HepG2 (cell line): ENCODE results near the gene VPS54. TPM values are rescaled to one million over a fixed set of nuclear protein-coding genes. Genes with fewer than 3 reads are reported as not detected.

Experiments used
- ADNP ChIP-seq: sonication (generic); formaldehyde crosslinking; IDR thresholded peaks from 2 replicates; pipeline ENCODE4 v1.4.0; 2020; ENCODE audit warnings: missing genetic modification reagents
- AHR ChIP-seq: IDR thresholded peaks from 2 replicates; pipeline ENCODE4 v1.6.1; 2018; ENCODE audit warnings: missing genetic modification reagents, missing compliant biosample characterization
- CEBPG ChIP-seq: IDR thresholded peaks from 2 replicates; pipeline ENCODE4 v1.6.1; 2016
- EEA1 ChIP-seq: sonication (generic); formaldehyde crosslinking; IDR thresholded peaks from 2 replicates; pipeline ENCODE4 v1.5.1; 2020; ENCODE audit warnings: mild to moderate bottlenecking, missing genetic modification reagents, borderline replicate concordance
- FOXM1 ChIP-seq: sonication (generic); formaldehyde crosslinking; IDR thresholded peaks from 2 replicates; pipeline ENCODE4 v1.5.0; 2020; ENCODE audit warnings: missing genetic modification reagents
- IKZF4 ChIP-seq: sonication (generic); formaldehyde crosslinking; IDR thresholded peaks from 2 replicates; pipeline ENCODE4 v1.5.1; 2020; ENCODE audit warnings: borderline replicate concordance, mild to moderate bottlenecking, low read depth, missing genetic modification reagents; ENCODE audit errors: not compliant biosample characterization
- JUNB ChIP-seq: sonication (generic); formaldehyde crosslinking; IDR thresholded peaks from 2 replicates; pipeline ENCODE4 v1.8.0; 2022; ENCODE audit warnings: missing genetic modification reagents, mild to moderate bottlenecking, borderline replicate concordance
- KDM5B ChIP-seq: sonication (generic); formaldehyde crosslinking; IDR thresholded peaks from 2 replicates; pipeline ENCODE4 v1.4.0; 2020; ENCODE audit warnings: missing genetic modification reagents, mild to moderate bottlenecking, borderline replicate concordance
- MAX ChIP-seq: IDR thresholded peaks from 2 replicates; pipeline ENCODE4 v1.6.1; 2012; ENCODE audit warnings: inconsistent platforms
- MIXL1 ChIP-seq: IDR thresholded peaks from 2 replicates; pipeline ENCODE4 v1.6.1; 2016
- PHB2 ChIP-seq: fragments of 450-650 bp; IDR thresholded peaks from 2 replicates; pipeline ENCODE4 v1.6.1; 2018; ENCODE audit not compliant: partially characterized antibody
- SP1 ChIP-seq, 2 experiments: fragments of 450-650 bp in 1 of 2; sonication (generic) in 1 of 2; formaldehyde crosslinking in 1 of 2; IDR thresholded peaks; 2 replicates each; pipeline versions ENCODE4 v1.4.0 to v1.6.1; 2016 to 2020; ENCODE audit warnings: missing genetic modification reagents in 1 of 2
- ZBTB20 ChIP-seq: sonication (generic); formaldehyde crosslinking; IDR thresholded peaks from 2 replicates; pipeline ENCODE4 v1.8.1; 2023; ENCODE audit warnings: missing genetic modification reagents, low read depth, mild to moderate bottlenecking, borderline replicate concordance
- ZBTB25 ChIP-seq: IDR thresholded peaks from 2 replicates; pipeline ENCODE4 v1.6.1; 2018; ENCODE audit warnings: missing genetic modification reagents
- ZNF572 ChIP-seq: sonication (generic); formaldehyde crosslinking; IDR thresholded peaks from 2 replicates; pipeline ENCODE4 v1.5.1; 2020; ENCODE audit warnings: mild to moderate bottlenecking, missing genetic modification reagents
- ZNF75D ChIP-seq: sonication (generic); formaldehyde crosslinking; IDR thresholded peaks from 2 replicates; pipeline ENCODE4 v1.8.1; 2023; ENCODE audit warnings: missing genetic modification reagents, mild to moderate bottlenecking, borderline replicate concordance
- polyA plus RNA-seq, 8 experiments: library from polyadenylated mRNA; depleted of rRNA in 3 of 8; stranded (reverse) in 7 of 8; unstranded in 1 of 8; fragments of >200 nt; fragmentation: Illumina TruSeq in 4 of 8; extraction: Trizol in 4 of 8; gene quantifications; 2 replicates each; pipeline versions ENCODE4 v1.2.1 to v1.2.3, GENCODE V29; 2011 to 2016; ENCODE audit warnings: low read depth in 4 of 8, missing spikeins in 1 of 8, mixed read lengths in 1 of 8; ENCODE audit not compliant: insufficient read depth in 1 of 8
- total RNA-seq, 5 experiments: library from RNA; depleted of rRNA; stranded (reverse); fragments of >200 nt; fragmentation: Illumina TruSeq; extraction: Trizol; gene quantifications; 2 replicates each; pipeline ENCODE4 v1.2.3, GENCODE V29; 2016; ENCODE audit warnings: low read depth in 1 of 5
- TF ChIP-seq, protein P1 (sequence below): sonication (generic); formaldehyde crosslinking; IDR thresholded peaks from 2 replicates; pipeline ENCODE4 v1.9.0; 2022; ENCODE audit warnings: missing genetic modification reagents, mild to moderate bottlenecking, borderline replicate concordance
- TF ChIP-seq, protein P2 (sequence below): sonication (generic); formaldehyde crosslinking; IDR thresholded peaks from 2 replicates; pipeline ENCODE4 v1.9.0; 2021; ENCODE audit warnings: missing genetic modification reagents, mild to moderate bottlenecking, borderline replicate concordance
- TF ChIP-seq, protein P3 (sequence below): IDR thresholded peaks from 2 replicates; pipeline ENCODE4 v1.6.1; 2016; ENCODE audit warnings: low read depth

The VPS54 gene
- total and polyA plus RNA-seq, 2 of the 13 experiments (the other 11 are each of a cell fraction or from before 2014, with no cell fraction given): 64.7 to 77.5 TPM

DNA sequence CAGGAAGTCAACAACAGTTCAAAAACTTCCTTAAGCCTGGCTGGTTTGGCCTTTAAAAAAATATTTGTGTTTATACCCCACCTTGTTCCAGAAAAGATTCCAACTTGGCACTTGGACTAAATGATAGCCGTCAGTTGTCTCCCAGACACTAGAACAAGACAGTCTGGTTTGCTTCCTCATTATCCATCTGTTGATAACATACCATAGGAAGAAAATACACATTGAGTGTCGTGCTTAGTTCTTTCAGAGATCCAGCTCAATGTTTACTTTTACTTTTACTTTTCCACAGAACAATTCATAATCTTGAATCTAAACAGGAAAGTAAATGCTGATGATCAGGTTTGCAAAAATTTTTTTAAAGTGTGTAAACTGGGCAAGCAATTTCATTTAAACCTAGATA lies 2.4 kb upstream of the VPS54 start (continued):
- TF ChIP-seq, protein P1, sequence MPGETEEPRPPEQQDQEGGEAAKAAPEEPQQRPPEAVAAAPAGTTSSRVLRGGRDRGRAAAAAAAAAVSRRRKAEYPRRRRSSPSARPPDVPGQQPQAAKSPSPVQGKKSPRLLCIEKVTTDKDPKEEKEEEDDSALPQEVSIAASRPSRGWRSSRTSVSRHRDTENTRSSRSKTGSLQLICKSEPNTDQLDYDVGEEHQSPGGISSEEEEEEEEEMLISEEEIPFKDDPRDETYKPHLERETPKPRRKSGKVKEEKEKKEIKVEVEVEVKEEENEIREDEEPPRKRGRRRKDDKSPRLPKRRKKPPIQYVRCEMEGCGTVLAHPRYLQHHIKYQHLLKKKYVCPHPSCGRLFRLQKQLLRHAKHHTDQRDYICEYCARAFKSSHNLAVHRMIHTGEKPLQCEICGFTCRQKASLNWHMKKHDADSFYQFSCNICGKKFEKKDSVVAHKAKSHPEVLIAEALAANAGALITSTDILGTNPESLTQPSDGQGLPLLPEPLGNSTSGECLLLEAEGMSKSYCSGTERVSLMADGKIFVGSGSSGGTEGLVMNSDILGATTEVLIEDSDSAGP (CRISPR knock-in tag): no peak
- TF ChIP-seq, protein P2, sequence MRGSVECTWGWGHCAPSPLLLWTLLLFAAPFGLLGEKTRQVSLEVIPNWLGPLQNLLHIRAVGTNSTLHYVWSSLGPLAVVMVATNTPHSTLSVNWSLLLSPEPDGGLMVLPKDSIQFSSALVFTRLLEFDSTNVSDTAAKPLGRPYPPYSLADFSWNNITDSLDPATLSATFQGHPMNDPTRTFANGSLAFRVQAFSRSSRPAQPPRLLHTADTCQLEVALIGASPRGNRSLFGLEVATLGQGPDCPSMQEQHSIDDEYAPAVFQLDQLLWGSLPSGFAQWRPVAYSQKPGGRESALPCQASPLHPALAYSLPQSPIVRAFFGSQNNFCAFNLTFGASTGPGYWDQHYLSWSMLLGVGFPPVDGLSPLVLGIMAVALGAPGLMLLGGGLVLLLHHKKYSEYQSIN (CRISPR knock-in tag): no peak
- TF ChIP-seq ZBTB20 (peak; percentile 64; the same call in 1 of the 2 replicates), PHB2 (no peak), ADNP (CRISPR knock-in tag) (no peak), IKZF4 (CRISPR knock-in tag) (no peak), ZNF572 (CRISPR knock-in tag) (no peak), FOXM1 (CRISPR knock-in tag) (no peak), ZNF75D (CRISPR knock-in tag) (no peak), ZBTB25 (CRISPR knock-in tag) (no peak), CEBPG (CRISPR knock-in tag) (no peak), SP1 (IDR thresholded peaks at IDR 0.05) (no peak), SP1 (CRISPR knock-in tag; IDR thresholded peaks at IDR 0.05) (no peak), KDM5B (CRISPR knock-in tag) (no peak), AHR (CRISPR knock-in tag) (no peak), EEA1 (CRISPR knock-in tag) (no peak), JUNB (no peak), MAX (no peak), MIXL1 (CRISPR knock-in tag) (peak; percentile 70)
- TF ChIP-seq, protein P3, sequence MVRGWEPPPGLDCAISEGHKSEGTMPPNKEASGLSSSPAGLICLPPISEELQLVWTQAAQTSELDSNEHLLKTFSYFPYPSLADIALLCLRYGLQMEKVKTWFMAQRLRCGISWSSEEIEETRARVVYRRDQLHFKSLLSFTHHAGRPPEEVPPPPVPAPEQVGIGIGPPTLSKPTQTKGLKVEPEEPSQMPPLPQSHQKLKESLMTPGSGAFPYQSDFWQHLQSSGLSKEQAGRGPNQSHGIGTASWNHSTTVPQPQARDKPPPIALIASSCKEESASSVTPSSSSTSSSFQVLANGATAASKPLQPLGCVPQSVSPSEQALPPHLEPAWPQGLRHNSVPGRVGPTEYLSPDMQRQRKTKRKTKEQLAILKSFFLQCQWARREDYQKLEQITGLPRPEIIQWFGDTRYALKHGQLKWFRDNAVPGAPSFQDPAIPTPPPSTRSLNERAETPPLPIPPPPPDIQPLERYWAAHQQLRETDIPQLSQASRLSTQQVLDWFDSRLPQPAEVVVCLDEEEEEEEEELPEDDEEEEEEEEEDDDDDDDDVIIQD (CRISPR knock-in tag): peak; percentile 65; the same call in 1 of the 2 replicates
